COLO668 (cell line): ENCODE results near the gene TPM1.

ENCODE experiments used
- DNase-seq: peaks from one replicate; lab custom pipeline; 2025; ENCODE audit not compliant: unreplicated experiment; lab: John Stamatoyannopoulos, UW

The TPM1 gene

DNA sequence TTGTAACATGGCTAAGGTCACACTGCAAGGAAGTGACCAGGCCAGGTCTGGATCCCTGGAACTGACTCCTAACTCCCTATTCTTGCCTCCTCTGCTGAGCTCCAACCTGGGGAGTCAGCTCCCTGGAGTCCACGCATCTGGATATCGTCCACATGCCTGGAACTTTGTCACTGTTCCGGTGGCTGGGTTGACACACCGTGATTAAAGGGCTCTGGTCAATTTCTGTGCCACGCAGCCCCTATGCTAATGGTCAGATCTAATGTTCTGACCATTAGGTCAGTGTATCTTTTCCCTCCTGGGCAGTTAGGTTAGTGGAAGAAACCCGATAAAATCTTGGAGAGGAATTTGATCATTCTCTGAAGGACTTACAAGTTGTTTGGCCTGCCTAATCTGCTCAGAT is 1.6 kb upstream of the TPM1 start:
- no peak for DNase-seq

DNA sequence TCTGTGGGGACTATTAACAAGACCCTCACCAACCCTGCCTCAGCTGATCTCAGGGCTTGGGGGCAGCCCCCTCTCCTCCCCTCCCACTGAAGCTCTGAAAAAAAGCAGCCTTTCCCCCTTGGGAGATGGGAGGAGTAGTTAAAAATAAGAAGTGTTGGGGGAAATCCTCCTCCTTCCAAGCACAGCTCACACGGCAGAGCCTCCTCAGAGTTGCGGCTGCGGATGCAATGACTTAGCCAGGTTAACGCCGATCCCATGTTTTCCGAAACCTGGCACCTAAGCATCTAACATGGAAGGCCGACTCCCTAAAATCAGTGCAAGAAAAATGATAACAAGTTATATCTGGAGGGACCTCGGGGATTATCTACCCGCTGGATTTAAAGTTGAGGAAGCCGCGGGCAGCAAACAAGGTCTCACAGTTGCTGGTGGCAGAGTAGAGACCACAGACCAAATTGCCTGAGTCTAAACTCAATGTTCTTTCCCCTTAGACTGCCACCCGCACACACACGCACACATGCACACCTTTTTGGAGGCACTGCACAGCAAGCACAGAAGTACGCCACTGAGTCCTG is 1.1 kb upstream of the TPM1 start:
- DNase-seq = no peak

DNA sequence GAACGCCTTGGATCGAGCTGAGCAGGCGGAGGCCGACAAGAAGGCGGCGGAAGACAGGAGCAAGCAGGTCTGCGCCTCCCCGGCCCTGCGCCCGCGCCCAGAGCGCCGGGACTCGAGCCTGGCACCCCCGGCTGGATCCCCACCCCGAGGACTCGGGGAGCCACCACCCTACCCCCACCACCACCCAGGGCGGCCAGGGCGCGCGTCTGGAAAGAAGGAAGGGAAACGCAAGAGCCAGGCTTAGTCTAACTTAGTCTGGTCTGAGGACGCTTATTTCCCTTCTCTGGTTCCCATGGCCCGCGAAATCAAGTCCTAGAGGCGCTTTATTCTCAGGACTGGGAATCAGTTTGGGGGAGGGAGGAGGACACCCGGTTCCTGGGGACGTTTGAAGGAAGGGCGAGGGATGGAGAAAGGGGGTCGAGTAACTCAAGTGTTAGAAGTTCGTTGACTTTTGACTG is 359 bp downstream of the TPM1 start:
- DNase-seq = peak; percentile 26

DNA sequence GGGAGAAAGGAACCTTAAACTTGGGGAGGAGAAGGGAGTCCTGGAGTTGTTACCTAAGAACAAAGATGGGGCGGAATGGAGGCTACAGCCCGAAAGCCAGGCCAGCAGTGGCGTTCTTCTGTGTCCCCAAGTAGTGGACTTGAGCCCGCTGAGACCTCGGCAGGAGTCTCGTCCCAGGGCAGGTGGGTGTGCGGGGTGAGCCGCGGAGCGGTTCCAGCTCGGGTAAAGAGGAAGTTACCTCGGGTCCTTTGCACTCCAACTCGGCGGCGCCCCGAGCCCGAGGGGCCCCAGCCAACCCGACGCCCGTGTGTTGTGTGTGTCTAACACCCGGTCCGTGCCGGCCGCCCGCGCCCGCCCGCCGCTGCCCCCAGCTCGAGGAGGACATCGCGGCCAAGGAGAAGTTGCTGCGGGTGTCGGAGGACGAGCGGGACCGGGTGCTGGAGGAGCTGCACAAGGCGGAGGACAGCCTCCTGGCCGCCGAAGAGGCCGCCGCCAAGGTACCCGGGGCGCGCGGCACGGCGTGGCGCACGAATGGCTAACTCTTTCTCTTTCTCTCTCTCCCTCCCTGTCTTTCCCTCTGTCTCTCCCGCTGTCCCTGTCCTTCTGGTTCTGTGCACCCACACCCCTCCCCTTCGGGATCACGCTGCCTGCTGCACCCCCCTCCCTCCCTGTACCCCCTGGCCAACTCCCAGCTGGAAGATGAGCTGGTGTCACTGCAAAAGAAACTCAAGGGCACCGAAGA is 959 bp downstream of the TPM1 start:
- peak; percentile 48 for DNase-seq

DNA sequence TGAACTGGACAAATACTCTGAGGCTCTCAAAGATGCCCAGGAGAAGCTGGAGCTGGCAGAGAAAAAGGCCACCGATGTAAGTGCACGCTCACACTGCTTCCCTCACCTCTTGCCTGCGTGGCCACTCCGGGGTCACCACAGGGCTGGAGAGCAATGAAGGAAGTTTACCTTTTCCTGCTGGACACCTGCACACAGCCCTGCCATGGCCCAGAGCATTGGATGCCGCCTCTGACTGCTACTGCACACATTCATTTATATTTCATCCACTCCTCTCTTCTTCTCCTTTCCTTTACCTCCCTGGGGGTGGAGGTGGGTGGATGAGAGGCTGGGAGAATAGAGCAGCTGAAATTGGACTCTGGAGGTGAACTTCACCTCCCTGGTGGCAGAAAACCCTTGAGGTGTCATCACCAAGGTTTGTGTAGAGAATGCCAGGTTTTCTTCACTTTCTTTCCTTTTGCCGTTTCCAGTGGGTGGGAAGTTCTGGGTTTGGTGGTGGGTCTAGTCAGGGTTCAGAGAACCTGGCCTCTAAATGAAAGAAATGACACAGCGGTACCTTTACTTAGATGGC is 1.6 kb downstream of the TPM1 start:
- DNase-seq = no peak

DNA sequence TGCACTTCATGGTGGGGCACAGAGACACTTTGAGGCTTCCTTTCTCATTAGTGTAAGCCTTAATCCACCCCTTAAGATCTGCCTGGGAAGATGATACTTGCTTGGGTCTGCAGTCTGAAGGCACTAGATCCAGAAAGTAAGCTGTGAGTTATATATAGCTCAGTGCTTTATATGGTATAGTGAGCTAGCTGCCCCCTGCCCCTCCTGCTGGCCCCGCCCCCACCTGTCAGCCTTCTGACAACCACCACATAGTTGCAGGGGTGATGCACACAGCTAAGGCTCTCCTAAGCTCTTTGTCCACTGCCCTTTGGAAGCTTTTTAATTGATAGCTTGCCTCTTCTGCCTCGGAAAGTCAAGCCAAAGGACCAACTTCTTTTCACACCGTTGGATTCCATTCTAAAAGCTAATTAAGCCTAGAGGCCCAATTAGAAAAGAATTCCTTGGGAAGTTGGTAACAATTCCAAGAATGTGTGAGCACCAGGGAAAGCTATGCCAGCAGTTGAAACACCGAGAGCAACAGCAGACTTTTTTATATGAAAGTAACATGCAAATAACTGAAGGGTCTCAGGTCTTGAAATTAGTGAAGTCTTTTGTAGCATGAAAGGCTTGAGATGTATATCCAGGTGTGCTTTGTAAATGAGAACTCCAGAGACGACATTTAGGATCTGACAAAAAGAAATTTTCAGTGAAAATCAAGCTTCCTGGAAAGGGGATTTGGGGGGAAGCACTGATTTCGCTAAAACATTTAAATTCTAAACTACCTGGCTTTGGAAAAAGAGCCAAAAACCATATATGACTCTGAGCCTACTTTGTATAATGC is 2.3 kb downstream of the TPM1 start:
- DNase-seq = no peak

DNA sequence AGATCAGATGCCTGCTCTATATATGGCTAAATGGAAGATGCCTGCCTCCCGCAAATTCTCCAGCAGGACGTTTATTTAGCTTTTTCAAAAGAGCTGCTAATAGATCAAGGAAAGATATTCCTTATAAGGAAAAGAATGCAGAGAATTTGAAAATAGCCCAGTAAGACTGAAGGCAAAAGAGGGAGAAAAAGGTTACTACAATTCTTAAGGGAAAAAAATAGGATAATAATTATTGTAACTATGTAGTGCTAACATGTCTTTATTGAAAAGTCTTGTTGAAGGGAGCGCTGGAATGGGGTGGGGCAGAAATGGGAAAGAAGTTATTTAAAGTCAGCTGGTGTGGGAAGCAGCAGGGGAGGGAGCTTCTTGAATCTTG is 2.9 kb downstream of the TPM1 start:
- DNase-seq = no peak

DNA sequence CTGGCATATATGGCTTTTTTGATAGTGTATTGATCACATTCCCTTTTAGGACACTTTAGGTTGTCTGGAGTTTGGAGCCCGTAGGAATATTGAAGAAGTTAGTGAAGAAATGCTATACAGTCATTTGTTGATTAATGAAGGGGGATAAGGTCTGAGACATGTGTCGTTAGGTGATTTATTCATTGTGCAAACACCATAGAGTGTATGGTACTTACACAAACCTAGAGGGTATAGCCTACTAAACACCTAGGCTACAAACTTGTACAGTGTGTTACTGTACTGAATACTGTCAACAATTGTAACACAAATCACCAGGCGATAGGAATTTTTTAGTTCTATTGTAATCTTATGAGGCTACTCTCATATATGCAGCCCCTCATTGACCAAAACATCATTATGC is 3.3 kb downstream of the TPM1 start:
- DNase-seq = no peak

DNA sequence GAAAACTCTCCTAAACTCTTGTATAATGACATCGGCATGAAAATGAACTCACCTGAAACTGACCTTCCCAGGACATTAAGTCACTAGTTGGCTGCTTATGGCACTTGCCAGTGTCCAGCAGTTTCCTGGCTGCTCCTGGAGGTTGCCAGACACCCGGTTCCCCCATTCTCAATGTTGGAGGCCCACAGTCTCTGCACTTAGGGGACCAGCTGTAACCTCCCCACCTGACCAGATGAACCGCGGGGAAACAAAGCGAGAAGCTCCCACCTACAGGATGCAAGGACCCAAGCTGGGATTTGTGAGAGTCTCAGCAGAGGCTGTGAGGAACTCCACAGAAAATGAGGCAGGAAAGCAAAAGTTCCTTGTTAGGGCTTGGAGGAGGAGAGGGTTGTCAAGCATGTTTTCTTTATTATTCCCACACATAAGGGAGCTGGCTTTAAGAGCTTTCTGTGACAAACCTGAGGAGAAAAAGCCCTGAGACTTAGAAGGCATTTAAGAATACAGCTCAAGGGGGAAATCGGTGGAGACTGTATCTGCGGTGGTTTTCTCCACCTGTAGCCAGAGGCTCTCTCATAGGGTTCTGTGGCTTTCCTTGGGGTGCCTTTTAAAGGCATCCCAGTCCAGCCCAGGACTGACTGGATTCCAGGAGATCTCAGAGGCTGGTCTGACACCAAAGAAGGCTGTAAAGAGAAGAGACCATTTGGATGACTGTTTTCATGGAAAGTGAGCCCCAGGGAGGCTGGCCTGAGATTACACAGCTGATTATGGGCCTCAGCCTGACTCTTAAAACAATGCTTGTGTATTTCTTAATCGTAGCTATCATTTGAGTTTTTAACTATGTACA is 4.6 kb downstream of the TPM1 start:
- no peak for DNase-seq

DNA sequence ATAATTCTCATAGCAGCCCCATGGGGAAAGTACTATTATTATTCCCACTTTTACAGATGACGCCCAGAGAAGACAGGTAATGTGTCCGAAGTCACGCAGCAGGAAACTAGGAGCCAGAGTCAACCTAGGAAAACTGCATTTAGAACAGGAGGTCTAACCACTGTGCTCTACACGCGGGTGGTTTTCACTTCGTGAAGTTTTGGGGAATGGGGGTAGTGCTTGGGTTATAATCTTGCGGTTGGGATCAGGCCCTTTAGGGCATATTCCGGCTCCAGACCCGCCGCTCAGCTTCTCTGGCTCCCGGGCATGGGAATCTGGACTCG is 5.2 kb downstream of the TPM1 start:
- no peak for DNase-seq

DNA sequence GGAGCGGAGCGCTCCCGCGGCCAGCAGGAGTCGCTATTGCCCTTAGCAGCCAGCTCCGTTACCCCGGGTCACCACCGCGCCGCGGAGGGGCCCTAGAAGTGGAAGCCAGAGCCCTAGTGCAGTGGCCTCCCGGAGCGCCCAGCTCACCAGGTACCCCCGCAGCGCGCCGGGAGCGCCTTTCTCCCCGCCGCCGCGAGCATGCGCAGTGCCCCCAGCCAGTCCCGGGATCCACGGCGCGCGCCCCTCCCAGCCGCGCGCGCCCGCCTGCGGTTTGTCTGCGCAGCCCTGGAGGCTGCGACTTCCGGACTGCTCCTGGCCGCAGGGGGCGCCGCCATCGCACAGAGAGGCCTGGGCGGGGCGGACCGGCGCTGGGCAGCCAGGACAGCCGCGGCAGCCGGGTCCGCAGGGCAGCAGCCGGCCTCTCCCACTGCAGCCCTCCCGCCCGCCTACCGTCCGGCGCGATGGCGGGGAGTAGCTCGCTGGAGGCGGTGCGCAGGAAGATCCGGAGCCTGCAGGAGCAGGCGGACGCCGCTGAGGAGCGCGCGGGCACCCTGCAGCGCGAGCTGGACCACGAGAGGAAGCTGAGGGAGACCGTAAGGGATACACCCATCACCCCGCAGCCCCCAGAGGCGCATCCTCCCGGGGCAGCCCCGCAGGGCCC is 5.7 kb downstream of the TPM1 start:
- peak; percentile 97 for DNase-seq

DNA sequence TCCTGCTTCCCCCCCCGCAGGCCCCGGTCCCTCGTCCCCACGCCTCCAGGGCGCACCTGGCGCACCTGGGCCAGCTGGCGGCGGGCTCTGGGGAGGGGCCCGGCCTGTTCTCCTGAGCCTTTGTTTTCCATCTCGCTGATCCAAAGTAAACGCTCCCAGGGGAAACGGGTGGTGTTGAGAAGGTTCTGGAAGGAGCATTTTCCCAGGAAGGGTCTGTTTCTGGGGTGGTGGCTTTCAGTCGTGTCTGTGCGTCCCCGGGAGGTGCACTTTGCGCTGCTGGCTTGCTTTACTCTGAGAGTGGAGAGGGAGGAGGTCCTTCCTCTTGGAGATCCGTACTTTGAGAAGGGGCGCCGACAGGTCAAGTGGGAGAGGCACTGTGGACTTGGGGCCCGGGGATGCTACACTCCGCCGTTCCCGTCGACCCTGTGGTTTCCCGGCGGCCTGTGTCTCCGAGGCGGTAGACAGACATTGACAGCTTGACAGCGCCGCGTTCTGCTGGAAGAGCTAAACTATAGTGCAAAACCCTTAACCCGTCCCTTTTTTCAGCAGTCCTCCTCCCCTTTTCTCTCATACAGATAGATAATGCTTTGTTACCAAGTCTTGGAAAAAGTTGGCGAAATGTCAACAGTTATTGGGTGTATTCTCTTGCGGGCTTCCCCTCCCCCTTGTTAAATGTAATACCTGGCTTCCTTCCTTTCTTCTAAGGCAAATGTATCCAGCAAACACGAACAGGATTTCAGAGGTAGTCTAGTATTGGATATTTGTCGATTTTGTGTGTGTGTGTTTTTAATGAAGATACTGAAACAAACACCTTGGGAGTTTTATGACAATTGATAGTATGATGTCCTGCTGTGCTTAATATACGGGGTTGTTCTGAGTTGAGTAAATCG is 6.5 kb downstream of the TPM1 start:
- DNase-seq = peak; percentile 90

DNA sequence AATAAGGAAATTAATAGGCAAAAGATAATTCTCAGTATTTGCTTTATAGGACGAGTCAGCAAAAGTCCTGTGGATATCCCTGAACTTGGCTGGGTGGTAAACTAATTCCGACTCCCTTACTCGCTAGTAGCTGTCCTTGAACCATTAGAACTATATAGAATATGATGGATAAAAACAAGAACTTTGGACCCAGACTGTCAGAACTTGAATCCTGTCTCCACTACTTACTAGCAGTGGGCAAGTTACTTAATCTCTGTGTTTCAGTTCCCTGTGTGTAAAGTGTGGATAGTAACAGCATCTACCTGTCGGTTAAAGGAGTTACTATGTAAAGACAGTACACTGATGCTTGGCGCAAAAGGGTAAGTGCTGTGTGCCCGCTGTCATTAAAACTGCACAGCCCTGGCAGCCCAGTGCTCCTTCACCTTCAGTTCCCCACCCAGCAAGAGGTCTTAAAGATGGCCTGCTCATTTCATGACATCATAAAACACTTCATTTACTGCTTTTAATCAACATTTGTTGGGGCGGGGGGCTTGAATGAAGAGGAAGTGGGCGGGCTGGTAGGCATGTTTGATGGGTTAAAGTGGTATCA is 7.3 kb downstream of the TPM1 start:
- no peak for DNase-seq

DNA sequence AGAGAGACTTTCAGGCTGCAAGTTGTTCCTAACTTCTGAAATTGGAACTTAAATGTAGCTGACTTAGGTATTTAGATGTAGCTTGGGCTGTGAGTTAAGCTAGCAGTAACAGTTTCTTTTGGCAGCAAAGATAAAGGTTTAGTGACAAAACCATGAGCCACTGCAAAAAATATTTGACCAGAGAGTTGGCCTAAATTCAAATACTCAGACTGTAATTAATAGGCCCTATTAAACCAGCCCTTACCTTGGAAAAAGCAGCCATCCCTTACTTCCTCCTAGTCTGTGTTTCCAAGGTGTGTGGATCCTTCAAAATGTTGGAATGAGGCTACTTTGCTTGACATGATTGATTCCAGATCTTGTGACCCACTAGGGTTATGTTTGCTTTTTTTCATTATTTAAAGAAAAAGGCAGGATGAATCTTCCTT is 8.2 kb downstream of the TPM1 start:
- DNase-seq = no peak

DNA sequence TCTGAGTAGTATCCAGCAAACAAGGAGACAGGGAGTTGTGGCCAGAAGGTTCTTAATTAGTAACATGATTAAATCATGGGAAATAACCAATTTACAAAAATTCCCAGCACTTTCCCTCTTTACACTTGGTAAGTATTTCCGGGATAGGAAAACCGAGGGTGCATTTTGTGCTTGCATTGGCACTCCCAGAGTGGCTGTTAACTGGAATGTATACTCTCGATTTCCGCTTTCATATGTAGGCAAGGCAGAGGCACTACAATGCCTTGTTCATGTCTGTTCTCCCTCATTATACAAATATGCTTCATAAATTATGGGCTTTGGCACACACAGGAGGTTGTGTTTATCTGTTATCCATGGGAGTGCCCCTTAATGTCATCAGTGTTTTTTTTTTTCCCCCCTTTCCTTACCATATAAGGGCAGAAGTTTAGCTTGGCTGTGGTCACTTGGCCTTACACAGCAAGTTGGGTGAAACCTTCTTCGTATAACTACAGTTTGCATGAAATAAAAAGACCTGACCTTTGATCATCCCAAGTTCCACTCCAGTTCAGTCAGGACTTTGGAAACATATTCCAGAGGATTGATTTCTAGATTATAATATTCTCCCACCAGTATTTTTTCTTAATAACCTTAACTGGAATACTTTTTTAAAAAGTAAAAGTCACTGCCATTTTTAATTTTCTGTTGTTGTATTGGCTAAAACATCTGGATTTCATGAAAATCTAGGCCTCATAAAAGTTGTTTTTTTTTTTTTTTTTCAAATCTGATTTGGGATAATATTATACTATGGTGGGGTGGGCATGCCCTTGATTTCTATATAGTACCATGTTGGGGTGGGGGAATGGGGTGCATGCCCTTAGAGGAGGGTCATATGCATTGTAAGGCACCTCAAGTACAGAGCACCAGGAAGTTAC is 8.9 kb downstream of the TPM1 start:
- DNase-seq = peak; percentile 33

DNA sequence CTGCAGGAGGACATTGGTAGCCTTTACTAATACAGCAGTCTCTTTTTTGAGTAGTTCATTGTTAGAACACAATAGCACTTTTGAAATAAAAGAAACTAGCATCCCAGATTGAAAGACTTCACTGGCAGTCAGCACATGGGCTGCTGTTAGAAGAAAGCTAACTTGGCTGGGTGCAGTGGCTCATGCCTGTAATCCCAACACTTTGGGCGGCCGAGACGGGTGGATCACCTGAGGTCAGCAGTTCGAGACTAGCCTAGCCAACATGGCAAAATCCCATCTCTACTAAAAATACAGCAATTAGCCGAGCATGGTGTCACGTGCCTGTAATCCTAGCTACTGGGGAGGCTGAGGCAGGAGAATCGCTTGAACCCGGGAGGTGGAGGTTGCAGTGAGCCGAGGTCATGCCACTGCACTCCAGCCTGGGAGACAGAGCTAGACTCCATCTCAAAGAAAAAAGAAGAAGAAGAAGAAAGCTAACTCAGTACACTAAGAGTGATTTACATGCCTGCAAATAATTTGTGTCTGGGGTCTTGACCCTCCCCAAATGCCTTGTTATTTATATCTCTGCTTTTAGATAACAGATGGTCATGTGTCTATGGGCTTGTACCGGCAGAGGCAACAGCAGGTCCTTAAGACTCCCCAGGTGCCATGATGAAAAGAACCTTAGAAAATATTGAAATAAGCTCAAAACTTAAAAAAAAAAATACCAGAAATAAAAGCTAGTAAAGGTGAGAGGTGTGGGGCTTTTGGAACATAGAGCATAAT is 9.7 kb downstream of the TPM1 start:
- no peak for DNase-seq

DNA sequence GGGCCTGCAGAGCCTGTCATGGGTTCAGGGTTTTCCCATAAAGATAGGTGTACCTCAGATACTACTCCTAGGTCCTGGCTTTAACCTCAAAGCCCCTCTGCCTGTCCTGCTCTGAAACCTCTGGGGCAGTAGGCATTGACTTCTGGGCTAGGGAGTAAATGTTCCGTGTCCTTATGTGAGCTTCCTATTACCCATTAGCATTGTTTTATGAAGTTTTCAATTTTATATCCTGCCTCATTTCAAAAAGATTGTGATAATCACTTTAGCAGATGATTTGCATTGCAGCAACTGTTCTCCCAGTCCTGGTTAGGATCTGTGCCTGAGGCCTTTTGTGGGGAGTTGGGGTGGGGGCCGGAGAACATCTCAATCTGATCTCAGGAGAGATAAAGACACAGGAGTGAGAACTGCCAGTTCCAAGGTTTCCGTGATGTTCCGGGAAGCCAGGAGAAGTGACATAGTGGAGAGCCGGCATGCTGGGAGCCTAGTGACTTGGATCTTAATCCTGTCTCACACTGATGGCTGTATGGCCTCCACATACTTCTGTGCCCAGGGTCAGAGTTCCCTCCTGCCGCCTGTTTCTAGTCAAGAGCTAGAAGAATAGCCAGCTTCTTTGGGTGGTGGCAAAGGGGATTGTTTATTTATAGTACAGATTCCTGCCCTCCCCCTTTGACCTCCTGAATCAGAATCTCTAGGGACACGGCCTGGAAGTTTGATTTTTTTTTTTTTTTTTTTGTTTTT is 10.6 kb downstream of the TPM1 start:
- DNase-seq = no peak
